CD4-positive, alpha-beta T cell treated with Interferon gamma for 1 hour (primary cell): ENCODE data around the gene SLC10A3.

Experiments used
- DNase-seq: peaks from one replicate; pipeline ENCODE4 v3.0.0-alpha.2; 2020

Gene SLC10A3

DNA sequence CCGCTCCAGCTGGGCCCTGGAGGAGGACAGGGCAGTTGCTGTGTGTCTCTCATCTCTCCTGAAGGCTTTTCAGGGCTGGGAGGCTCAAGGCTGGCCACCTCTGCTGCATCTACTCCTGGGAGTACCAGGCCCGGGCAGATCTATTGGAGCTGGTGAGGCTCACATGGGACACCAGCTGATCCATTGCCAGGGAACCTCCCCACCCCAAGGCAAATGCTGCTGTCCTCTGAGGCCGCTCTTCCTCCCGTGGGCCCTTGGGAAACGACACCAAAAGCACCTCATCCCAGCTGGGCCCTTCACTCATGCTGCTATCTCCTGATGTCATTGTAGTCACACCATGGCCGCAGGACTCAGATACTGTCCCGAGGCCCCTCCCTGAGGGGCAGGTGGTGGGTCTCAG lies 7.6 kb downstream of the SLC10A3 start:
- no peak for DNase-seq

DNA sequence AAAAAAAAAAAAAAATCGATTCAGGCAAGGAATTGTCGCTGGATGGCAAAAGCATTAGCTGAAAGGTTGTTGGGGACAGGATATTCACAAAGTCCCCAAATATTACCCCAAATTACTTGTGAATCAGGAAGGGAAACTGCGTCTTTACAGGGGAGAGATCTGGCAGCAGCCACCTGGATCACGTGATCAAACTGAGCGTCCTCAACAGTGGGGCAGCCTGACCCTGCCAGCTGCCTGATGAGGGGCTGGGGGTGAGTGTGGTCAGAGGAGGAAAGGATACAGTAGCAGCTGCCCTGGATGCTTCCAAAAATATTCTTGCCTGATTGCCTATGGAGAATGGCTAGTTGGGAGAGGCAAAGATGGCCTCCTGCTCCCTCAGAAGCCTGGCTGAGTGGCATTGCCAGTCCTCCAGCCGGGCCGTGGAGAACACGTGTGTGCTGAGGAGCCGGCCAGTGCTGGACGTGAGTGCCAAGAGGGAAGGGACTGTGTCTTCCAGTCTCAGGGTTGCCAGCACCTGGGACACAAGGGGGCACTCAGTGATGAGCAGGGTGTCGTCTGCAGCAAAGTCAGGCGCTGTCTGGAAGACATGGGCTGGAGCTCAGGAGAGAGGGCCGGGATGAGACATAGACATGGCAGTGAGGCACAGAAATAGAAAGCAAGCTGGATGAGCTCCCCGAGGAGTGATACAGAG lies 8.4 kb downstream of the SLC10A3 start:
- DNase-seq: no peak

DNA sequence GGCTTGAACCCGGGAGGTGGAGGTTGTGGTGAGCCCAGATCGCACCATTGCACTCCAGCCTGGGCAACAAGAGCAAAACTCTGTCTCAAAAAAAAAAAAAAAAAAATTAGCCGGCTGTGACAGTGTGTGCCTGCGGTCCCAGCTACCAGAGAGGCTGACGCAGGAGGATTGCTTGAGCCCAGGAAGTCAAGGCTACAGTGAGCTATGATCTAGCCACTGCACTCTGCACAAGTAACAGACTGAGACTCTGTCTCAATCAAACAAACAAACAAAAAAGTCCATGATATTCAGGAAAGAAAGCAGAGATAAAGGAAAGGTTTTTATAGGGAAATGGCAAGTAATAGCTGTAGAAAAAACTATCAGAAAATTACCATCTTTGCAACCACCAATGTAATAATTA lies 9.2 kb downstream of the SLC10A3 start:
- no peak for DNase-seq

DNA sequence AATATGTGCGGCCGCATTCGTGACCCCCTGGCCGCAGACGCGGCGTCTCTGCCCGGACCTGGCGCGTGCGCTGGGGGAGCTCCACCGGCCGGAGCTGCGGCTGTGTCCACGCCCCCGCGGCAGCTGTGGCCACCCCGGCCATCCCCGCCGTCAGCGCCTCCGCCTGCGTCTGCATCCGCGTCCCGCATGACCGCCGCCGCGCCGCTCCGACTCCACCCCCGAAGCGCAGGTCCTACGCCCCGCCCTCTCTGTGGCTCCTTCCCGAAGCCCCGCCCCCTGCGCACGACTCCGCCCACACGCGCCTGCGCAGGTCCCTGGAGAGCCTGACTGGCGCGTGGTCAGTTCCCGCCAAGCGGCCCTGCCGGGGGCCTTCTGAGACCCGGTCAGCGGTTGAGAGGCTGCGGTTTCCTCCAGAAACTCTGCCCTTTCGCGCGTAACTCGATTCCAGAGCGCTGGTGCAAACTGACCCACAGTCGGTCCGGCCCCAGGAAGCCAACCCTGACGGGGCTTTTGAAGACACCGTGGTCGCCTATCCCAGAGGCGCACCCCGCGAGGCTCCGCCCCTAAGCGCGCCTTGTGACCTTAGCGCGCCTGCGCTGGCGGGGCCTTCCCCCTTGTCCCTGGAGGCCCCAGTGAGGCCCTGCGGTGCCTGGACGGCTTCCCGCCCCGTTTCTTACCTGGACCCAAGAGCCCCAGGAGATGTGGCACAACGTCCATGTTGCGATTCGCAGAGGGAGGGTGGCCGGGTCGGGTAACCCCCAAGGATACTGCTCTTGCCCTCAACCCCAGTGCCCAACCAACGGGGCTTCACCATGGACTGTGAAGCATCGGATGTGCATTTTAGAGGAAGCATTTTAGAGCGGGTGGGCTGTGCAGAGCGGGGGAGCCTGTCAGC lies 11.5 kb downstream of the SLC10A3 start, which contains the start of gene LAGE3:
Gene LAGE3, minus strand, starts transcription at position 554 of the 895 bp plus-strand sequence. Its CDS starts 366 bp downstream, at position 188.
- DNase-seq: peak; percentile 90

DNA sequence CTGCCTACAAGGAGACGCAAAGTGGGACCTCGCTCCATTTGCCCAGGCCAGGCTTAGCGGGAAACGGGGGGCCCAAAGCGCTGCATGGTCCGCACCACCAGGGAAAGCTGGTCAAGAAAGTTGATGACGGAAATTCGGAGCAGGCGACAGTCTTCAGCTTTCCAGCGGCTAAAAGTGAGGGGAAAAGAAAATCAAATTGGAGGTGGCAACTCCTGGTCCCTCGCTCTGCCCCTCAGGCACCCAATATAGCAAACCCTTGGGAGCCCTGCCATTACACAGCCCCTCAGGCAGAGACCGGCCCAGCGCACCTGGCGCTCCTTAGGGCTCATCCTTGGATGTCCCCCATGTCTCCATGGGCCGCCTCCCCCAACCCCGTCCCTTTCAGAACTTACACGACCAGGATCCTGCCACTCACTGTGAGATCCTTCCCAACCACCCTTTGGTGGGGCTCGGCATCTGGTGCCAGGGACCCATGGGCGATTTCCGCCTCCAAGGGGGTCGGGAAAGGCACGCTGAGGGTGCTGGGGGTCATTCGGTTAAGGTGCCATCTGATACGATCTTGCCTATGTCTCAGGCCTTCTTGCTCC lies 12.4 kb downstream of the SLC10A3 start:
- DNase-seq: no peak

DNA sequence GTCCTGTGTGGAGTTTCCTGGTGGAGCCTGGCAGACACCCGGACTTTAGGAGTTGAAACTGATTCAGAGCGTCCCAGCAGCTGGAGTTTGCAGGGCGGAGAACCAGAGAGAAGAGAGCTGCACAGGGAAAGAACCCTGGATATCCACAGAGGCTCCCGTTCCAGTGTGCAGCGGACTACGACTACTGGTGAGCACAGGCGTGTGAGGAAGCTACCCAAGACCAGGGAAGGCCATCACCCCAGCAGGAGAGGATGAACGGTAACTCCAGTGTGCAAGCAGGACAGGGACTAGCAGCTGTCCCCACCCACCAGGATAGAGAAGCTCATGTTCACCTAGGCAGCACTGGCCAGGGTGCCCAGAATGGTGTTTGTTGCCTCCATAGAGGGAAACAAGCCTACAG lies 13.6 kb downstream of the SLC10A3 start:
- no peak for DNase-seq

DNA sequence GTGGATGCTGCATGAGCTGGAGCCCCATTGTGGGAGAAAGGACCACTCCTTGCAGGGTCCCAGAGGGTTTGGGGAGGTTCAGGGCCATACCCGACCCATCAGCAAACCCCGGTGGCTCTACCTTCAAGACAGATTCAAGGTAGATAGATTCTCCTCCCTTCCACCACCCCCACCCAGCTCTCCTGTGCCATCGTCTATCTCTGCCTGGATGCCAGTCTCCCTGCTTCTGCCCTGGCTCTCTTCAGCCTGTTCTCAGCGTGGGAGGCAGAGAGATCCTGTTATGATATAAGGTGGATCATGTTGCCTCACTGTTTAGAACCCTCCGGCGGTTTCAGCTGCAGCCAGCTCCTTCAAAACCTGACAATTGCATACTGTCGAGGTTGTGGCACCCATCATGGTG lies 16.7 kb downstream of the SLC10A3 start:
- DNase-seq: no peak

DNA sequence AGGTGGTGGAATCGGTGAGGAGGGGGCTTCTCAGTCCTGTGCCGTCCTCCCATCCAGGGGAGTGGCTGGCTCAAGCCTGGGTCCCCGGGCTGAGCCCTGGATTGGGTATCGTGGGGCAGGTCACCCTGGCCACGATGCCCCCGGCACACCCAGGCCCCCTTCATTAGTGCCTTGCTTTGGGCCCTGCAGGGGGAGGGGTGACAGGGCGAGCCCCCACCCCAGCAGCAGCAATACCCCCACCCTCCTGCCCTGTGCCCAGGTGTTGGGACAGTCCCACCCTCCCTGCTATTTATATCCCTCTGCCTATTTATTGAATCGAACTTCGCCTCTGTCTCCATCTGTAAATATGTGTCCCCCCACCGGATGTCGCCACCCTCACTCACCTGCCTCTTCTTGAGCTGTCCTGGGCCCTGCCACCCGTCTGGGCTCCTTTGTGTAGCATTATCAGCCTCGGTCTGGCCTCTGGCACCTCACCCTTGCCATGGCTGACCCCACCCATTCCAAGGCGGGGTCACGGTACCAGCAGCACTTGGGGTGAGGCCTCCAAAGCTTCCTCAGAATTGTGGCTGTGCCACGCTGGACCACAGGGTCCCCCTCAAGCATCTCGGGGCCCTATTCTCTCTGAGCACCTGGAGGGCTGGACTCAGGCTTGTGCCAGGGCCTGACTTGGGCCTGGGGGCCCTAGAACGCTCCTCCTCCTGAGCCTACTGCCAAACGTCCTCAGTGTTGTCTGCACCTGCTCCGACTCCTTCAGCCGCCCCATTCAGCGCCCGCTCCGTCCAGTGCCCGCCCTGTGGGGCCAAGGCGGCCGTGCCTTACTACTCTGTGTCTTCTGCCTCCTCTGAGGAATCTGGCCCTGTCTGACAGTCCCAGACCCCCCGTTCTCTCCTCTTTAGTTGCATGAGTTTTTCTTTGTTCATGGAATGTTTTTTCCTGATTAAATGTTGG lies 17.5 kb downstream of the SLC10A3 start:
- DNase-seq: no peak

DNA sequence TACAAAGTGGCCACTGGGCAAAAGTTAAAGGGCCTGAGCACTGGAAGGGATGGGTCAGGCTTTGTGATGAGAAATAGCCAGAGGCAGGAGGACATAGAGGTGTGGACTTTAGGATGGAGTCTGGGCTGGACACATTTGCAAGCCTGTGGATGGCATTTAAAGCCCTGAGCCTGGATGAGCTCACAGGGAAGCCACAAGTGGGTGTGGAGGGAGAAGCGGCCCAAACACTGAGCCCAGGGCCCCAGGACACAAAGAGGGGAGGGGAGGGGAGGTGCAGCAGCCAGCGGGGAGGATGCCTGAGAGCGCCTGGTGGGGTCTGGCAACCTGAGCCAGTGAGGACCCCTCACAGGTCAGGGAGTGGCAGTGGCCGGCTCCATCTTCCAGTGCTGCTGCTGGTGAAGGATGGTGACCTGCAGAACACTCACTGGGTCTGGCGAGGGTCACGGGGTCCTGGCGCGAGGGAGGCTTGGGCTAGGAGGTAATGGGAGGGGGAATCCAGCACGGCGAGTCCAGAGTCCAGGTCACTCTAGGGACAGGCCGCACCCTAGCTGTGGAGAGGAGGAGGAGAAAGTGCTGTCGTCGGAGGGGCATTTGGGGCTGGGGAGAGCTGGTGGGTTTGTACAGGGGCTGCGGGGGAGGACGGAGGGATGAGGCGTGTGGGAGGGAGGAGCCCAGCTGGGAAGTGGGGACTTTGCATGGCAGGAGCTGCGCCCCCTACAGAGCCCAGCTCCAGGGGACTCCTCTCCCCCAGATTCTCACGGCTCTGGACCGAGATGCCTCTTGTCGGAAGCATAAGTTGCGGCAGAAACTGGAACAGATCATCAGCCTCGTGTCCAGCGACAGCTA lies 18.4 kb downstream of the SLC10A3 start:
- DNase-seq: no peak

DNA sequence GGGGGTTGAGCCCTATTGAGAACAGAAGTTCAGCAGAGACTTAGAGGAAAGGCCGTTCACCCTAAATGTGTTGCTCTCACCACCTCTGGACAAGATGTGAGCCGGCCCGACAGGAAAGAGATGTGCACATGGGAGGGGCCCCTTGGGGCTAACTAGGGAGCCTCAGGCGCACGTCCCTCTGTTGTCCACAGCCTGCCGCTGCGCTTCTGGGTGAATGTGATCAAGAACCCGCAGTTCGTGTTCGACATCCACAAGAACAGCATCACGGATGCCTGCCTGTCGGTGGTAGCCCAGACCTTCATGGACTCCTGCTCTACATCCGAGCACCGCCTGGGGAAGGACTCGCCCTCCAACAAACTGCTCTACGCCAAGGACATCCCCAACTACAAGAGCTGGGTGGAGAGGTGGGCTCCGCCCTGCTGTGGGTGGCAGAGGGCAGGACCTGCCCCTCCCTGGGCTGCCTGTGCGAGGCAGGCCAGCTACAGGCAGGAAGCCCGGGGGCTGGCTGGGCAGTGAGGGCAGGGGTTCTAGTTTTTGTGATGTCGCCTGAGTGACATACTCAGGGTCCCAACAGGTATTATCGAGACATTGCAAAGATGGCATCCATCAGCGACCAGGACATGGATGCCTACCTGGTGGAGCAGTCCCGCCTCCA lies 19.4 kb downstream of the SLC10A3 start:
- DNase-seq: no peak

DNA sequence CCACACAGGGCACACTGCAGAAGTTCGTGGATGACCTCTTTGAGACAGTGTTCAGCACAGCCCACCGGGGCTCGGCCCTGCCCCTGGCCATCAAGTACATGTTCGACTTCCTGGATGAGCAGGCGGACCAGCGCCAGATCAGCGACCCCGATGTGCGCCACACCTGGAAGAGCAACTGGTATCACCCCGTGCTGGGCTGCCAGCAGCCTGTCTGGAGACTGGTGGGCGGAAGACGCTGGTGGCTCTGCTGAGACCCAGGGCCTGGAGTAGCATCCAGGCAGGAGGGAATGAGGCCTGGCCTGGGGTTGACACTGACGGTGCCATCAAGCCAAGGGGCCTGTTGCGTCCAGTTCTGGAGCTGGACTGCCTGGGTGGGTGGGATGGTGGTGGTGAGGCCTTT lies 20.0 kb downstream of the SLC10A3 start:
- no peak for DNase-seq

DNA sequence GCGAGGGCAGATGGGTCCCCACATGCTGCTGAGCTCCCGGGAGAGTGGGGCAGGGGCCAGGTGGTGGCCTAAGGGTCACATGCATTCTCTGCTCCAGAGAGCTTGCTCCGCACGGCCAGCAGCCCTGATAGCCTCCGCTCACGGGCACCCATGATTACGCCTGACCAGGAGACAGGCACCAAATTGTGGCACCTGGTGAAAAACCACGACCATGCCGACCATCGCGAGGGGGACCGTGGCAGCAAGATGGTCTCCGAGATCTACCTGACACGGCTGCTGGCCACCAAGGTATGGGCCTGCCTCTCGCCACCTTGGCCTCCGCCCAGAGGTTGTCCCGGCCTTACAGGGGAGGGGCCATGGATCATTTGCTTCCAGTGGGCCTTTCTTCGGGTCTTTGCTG lies 20.5 kb downstream of the SLC10A3 start:
- DNase-seq: no peak

DNA sequence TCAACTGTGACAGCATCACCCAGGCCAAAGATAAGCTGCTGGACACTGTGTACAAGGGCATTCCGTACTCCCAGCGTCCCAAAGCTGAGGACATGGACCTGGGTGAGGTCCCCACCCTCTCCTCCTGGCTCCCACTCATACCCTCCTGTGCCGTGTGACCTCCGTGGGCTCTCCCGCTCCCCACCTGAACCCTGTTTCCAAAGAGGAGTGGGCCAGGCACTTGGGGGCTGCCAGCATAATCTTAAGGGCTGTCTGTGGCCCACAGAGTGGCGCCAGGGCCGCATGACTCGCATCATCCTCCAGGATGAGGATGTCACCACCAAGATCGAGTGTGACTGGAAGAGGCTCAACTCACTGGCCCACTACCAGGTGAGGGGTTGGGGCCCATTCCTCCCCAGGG lies 21.3 kb downstream of the SLC10A3 start:
- no peak for DNase-seq

DNA sequence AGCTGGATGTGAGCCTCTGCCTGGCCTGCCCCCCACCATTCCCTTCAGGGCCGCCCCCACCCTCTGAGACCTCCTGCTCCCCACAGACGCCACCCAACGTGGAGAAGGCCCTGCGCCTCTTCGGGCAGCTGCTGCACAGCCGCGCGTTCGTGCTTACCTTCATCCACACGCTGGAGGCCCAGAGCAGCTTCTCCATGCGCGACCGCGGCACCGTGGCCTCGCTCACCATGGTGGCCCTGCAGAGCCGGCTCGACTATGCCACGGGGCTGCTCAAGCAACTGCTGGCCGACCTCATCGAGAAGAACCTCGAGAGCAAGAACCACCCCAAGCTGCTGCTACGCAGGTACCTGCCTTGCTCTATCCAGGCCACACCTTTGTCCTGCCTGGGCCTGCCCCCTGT lies 22.2 kb downstream of the SLC10A3 start:
- no peak for DNase-seq

DNA sequence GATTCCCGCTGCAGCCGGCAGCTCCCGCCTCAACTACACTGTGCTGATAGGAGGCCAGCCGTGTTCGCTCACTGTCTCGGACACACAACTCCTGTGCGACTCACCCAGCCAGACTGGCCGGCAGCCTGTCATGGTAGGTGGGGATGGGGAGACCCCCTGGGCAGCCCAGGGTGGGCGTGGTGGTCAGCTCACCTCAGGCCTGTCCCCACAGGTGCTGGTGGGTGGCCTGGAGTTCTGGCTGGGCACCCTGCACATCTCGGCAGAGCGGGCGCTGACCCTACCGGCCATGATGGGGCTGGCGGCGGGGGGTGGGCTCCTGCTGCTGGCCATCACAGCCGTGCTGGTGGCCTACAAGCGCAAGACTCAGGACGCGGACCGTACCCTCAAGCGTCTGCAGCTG lies 22.9 kb downstream of the SLC10A3 start:
- DNase-seq: no peak

DNA sequence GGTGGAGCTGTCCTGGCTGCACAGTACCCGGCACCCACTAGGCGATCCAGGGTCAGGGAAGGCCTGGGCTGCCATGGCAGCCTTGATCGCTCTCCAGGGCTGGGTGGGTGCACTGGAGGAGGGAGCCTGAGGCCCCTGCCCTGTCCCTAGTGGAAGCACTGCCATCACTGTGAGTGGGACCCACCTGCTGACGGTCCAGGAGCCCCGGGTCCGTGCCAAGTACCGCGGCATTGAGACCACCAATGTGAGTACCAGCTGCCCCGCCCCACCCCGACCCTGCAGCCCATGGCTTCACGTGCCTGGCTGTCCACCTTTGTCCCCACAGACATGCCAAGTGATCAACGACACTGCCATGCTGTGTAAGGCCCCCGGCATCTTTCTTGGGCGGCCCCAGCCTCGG lies 23.5 kb downstream of the SLC10A3 start:
- no peak for DNase-seq

DNA sequence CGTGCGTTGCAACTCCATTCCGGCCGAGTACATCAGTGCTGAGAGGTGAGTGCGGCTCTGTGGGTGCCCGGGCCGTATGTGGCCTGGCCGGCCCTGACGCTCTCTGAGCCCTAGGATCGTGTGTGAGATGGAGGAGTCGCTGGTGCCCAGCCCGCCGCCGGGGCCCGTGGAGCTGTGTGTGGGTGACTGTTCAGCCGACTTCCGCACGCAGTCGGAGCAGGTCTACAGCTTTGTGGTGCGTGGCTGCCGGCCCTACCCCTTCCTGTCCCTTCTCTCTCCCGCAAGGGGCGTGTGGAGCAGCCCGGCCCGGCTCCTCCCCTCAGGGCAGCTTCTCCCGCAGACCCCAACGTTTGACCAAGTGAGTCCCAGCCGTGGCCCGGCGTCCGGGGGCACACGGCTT lies 24.4 kb downstream of the SLC10A3 start:
- no peak for DNase-seq

DNA sequence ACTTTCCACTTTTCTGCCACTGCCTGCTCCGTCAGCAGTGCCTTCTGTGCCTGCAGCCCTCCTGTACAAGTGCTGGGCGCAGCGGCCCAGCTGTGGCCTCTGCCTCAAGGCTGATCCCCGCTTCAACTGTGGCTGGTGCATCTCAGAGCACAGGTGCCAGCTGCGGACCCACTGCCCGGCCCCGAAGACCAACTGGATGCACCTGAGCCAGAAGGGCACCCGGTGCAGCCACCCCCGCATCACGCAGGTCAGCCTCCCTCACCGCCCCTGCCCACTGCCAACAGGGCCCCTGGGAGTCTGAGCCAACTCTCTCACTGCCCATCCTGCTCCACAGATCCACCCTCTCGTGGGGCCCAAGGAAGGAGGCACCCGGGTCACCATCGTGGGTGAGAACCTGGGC lies 24.8 kb downstream of the SLC10A3 start:
- no peak for DNase-seq

DNA sequence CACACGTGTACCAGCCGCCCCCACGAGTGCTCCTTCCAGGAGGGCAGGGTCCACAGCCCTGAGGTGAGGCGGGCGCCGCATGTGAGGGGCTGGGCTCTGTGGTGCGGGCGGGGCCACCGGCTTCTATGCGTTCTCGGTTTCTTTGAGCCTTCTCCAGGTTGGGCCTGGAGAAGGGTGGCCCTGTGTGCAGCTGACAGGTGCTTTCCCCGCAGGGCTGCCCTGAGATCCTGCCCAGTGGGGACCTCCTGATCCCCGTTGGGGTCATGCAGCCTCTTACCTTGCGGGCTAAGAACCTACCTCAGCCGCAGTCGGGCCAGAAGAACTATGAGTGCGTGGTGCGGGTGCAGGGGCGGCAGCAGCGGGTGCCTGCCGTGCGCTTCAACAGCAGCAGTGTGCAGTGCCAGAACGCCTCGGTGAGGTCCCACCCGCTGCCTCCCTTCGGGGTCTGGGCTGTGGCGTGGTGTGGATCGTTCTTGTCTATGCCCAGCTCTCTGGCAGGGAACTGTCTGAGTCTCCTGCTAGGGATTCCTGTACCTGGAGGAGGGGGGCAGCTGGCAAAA lies 25.5 kb downstream of the SLC10A3 start:
- no peak for DNase-seq

DNA sequence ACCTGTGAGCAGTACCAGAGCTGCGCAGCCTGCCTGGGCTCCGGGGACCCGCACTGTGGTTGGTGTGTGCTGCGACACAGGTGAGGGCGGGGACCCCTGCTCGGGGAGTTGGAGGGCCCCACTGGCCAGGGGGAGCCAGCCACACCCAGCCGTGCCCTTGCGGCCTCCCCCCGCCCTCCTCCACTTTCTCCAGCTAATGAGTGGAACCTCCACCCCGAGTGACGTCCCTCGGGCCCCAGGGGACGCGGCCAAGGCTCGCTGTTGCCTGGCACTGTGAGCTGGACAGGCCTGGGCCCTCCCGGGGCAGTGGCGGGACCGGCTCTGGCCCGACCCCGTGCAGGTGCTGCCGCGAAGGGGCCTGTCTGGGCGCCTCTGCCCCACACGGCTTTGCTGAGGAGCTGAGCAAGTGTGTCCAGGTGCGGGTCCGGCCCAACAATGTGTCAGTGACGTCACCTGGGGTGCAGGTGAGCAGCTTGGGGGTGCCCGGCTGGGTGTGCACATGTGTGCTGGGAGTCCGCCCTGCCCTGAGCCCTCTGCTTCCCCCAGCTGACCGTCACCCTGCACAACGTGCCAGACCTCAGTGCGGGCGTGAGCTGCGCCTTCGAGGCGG lies 26.7 kb downstream of the SLC10A3 start:
- no peak for DNase-seq
